AML-193 (cell line): ENCODE data around the gene ADPRS.

Source experiments
- DNase-seq, 2 experiments: peaks; one replicate each; lab custom pipeline; 2025; lab: John Stamatoyannopoulos, UW

Gene ADPRS, protein sequence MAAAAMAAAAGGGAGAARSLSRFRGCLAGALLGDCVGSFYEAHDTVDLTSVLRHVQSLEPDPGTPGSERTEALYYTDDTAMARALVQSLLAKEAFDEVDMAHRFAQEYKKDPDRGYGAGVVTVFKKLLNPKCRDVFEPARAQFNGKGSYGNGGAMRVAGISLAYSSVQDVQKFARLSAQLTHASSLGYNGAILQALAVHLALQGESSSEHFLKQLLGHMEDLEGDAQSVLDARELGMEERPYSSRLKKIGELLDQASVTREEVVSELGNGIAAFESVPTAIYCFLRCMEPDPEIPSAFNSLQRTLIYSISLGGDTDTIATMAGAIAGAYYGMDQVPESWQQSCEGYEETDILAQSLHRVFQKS

DNA sequence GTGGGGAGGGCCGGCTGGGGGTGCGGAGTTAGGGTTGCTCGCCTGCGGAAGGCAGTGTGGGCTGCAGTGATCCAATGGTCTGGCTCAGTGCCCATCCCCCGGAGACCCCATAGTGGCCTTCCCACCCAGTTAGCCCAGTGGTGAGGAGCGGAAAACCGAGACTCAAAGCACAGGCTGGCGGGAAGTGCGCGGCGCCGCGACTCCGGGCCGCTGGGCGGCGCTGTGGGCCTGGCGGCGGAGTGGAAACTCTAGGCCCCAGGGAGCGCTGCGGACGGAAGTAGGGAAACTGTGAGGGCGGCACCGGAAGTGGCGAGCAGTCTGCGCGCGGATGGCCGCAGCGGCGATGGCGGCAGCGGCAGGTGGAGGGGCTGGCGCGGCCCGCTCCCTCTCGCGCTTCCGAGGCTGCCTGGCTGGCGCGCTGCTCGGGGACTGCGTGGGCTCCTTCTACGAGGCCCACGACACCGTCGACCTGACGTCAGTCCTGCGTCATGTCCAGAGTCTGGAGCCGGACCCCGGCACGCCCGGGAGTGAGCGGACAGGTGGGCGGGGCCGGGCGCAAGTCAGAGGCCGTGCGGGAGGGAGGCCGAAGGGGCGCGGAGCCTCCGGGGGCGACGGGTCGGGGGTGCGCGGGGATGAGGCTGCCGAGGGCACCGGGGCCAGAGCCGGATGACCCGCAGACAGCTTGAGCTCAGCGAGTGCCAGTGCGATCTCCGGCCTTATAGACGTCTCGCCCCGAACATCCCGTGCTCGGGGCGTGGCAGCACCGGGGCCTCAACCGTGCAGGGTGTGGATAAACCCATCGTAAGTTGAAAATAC, at the start of gene ADPRS:
ADPRS (plus strand) TSS at position 316 of the 816 bp plus-strand sequence; CDS start at position 329, 13 bp downstream.
- DNase-seq = peak; percentile 75 to 81

DNA sequence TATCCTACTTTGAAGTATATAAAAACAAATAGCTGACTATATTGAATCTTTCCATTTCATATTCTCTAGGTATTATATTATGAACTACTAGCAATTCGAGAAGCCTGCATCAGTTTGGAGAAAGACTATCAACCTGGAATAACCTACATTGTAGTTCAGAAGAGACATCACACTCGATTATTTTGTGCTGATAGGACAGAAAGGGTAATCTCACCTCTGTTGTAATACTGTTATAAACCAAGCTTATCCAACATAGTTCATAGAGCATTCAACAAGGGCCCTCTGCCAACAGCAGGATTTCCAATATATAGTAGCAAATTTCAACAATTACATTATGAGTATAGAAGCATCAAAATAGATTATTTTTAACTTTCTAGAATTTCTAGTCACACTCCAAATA, 48.5 kb upstream of the ADPRS start:
- DNase-seq = no peak

DNA sequence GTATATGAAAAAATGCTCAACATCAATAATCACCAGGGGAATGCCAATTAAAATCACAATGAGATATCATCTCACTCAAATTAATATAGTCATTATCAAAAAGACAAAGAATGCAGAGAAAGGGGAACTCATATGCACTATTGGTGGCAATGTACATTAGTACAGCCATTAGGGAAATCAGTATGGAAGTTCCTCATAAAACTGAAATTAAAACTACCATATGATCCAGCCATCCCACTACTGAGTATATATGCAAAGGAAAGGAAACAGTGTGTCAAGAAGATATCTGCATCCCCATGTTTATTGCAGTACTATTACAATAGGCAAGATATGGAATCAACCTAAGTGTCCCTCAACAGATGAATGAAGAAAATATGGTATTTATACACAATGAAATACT, 36.9 kb upstream of the ADPRS start:
- DNase-seq = no peak

DNA sequence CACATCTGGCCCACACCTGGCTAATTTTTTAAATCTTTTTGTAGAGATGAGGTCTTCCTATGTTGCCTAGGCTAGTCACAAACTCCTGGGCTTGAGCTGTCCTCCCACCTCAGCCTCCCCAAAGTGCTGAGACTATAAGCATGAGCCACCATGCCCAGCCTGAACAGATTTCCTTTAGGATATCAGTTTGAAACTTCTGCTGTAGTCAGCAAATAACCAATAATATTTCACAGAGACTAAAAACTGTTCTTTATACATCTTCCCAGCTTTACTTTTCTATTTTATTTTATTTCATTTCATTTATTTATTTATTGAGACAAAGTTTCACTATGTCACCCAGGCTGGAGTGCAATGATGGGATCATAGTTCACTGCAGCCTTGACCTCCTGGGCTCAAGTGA, 34.7 kb upstream of the ADPRS start:
- DNase-seq = no peak

DNA sequence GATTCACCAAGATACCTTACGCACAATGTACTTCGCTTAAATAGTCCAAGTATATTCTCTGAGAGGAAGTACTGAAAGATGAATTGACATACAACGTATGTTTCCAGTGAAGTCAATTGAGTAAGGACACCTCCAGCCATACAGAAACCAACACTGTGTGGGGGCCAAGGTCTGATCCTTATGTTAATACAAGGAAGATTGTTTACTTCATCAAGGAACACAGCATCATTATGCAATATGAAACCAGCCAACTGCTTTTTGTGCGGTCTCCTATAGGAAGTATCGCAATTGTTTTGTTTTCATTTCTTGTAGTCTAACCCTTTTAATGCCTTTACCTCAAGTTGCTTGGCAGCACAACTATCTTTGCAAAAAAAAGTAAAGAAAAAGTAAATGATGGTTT, 33.0 kb upstream of the ADPRS start:
- DNase-seq = no peak

GRCh38 chr1:36062315-36062714, 26.4 kb upstream of the ADPRS start:
- no peak for DNase-seq

DNA sequence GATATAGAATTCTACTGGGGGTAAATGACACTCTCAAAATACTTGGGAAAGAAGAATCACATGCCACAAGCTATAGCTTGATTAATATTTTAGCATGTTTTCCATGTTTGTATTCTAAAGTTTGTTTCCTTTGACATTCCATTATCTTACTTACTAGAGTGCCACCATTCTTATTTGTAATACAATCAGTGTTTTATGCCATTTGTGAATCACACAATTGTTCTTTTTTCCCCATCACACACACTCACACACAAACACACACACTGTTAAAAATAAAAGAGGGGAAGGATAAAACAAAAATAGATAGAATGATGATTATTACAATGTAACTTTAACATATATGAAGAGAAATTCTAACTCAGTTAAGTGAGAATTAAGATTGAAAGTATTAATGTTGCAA, 20.8 kb upstream of the ADPRS start:
- DNase-seq = no peak

GRCh38 chr1:36068866-36069265, 19.8 kb upstream of the ADPRS start:
- no peak for DNase-seq

GRCh38 chr1:36070349-36070748, 18.3 kb upstream of the ADPRS start:
- DNase-seq = no peak

DNA sequence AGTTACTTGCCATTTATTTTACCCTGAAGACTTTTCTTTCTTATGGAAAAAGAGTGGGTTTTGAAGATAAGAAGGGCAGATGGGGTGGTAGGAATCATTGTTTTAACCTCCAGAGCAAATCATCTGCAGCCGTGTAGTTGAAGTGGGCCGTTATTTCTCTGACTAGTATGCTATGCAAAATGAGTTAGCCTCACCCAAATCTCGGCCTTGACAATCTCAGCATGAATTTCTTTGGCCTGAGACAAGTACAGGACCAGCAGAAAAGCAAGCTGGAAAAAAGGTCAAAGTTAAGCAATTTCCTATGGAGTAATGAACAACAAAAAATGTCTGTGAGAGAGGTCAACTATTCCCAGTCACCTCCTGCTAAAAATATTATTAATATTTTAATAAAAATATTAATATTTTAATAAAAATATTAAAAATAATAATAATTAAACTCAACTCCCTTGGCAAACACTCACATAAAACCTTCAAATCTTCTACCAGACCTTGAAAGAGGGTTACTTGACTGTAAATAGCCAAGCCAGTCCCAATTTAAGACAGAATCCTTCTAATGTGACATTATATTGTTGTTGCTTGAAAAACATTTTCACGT, 11.6 kb upstream of the ADPRS start:
- DNase-seq = no peak

- DNase-seq = no peak
These were observed 8.5 kb upstream of the ADPRS start for GRCh38 chr1:36080236-36080635.

- no peak for DNase-seq
These were observed 7.9 kb upstream of the ADPRS start for GRCh38 chr1:36080801-36081200.

GRCh38 chr1:36081926-36082485, 6.7 kb upstream of the ADPRS start:
- DNase-seq = no peak

DNA sequence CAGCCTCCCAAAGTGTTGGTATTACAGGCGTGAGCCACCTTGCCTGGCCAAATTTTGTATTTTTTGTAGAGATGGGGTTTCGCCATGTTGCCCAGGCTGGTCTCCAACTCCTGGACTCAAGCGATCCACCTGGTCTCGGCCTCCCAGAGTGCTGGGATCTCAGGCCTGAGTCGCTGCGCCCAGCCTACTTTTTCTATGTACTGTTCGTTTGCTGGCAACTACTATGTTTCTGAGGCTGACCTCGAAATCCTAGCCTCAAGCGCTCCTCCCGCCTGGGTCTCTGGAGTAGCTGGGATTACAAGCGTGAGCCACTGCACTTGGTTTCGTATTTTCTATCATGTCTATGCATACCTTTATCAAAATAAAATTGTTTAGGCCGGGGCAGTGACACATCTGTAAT, 5.5 kb upstream of the ADPRS start:
- DNase-seq = no peak

GRCh38 chr1:36083635-36084496, 4.8 kb upstream of the ADPRS start, which contains the start of gene TEKT2:
TEKT2 (plus strand) TSS chr1:36084094; CDS start chr1:36084922, 828 bp downstream.
- DNase-seq = no peak

- no peak for DNase-seq
These were observed 4.1 kb upstream of the ADPRS start for GRCh38 chr1:36084497-36085115.

DNA sequence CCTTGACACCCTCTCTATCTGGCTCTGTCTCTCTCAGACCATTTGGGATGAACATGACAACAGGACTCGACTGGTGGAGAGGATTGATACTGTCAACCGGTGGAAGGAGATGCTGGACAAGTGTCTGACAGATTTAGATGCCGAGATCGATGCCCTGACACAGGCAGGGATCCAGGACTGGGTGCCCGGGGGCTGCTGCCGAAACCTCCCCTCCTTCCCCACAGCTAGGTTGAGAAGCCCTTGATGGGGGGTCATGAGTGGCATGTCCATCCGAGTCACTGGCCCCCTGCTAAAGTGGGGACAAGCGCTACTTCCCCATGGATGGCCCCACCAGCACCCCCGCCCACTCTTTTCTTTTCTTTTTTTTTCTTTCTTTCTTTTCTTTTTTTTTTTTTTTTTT, 3.6 kb upstream of the ADPRS start:
- no peak for DNase-seq

DNA sequence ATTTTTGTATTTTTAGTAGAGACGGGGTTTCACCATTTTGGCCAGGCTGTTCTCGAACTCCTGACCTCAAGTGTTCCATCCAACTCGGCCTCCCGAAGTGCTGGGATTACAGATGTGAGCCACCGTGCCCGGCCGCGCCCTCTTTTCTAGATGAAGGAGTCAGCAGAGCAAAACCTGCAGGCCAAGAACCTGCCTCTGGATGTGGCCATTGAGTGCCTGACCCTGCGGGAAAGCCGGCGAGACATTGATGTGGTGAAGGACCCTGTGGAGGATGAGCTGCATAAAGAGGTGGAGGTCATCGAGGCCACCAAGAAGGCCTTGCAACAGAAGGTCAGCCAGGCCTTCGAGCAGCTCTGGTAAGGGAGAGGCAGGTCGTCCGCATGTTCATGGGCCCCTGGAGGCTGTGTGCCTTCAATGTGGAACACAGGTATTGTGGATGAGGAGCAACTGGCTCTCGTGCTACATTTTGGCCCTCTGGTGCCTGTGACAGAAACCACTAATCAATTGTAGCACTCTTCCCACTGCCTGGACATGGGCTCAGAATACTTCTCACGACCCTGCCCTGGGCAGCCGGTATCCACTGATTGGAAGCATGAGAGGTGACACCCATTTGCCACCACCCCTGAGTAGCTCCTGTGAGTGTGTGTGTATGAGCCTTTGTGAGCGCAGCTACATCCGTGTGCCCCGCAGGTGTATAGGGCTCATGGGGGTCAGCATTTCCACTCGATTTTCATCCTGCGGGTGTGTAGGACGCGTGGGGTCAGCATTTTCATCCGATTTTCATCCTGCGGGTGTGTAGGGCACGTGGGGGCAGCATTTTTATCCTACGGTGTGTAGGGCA, 2.8 kb upstream of the ADPRS start:
- no peak for DNase-seq

DNA sequence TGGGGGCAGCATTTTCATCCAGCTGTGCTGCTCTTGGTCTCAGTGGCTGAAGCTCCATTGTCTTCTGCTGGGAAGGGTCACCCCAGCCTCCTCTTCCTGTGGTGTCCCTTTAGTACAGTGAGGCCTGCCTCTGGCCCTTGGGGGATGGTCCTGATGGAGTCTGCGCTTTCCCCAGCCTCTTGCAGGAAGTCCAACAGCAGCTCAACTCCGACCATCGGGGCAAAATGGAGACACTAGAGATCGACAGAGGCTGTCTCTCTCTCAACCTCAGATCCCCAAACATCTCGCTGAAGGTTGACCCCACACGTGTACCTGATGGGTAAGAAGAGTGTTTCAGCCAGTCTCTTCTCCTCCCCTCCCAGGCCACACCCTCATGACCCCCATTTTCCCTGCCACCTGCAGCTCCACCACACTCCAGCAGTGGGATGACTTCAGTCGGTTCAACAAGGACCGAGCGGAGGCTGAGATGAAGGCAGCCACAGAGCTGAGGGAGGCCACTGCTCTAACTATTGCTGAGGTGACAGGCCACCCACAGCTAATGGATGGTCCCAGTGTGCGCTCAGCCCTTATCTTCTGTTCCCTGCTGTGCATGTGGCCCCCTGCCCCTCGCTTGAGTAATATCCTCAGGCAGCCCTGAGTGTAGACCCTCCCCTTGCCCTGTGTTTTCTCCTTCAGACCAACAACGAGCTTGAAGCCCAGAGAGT, 2.0 kb upstream of the ADPRS start:
- no peak for DNase-seq
